ENCODE data around the gene KRT10.

Gene KRT10

DNA sequence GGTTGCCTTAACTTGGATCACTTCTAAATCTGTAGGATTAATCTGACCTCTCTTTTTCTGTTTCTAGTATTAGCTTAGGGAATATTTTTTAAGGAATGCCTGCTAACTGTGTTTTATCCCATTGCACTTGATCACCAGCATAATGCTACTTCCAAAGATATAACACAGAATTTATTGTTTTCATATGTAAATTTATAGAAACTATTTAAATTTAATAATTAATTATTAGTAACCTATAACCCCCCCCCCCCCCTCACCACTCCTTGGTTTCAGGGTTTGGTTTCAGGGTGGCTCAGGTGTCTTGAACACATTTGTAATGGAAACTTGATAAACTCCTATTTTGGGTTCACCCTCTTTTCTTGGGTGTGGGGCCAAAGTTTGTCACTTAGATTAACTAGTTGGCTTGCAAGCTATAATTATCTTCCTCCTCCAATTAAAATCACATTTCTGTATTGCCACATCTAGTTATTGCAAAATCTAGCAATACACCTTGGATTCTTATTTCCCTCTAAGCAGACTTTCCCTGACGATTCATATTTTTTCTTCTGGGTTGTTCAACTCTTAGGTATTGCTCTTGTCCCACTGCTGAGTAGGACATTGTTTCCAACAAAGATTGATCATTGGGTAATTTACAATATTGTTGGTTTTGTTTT, 26.3 kb upstream of the KRT10 start:
- H3K4me3 ChIP-seq: no peak overlapping the region
- no peak for DNase-seq (ENCODE audit: low spot score)
- no peak overlapping the region for H3K27ac ChIP-seq
- TF ChIP-seq, protein P1, sequence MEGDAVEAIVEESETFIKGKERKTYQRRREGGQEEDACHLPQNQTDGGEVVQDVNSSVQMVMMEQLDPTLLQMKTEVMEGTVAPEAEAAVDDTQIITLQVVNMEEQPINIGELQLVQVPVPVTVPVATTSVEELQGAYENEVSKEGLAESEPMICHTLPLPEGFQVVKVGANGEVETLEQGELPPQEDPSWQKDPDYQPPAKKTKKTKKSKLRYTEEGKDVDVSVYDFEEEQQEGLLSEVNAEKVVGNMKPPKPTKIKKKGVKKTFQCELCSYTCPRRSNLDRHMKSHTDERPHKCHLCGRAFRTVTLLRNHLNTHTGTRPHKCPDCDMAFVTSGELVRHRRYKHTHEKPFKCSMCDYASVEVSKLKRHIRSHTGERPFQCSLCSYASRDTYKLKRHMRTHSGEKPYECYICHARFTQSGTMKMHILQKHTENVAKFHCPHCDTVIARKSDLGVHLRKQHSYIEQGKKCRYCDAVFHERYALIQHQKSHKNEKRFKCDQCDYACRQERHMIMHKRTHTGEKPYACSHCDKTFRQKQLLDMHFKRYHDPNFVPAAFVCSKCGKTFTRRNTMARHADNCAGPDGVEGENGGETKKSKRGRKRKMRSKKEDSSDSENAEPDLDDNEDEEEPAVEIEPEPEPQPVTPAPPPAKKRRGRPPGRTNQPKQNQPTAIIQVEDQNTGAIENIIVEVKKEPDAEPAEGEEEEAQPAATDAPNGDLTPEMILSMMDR (IDR thresholded peaks at IDR 0.05): no peak

DNA sequence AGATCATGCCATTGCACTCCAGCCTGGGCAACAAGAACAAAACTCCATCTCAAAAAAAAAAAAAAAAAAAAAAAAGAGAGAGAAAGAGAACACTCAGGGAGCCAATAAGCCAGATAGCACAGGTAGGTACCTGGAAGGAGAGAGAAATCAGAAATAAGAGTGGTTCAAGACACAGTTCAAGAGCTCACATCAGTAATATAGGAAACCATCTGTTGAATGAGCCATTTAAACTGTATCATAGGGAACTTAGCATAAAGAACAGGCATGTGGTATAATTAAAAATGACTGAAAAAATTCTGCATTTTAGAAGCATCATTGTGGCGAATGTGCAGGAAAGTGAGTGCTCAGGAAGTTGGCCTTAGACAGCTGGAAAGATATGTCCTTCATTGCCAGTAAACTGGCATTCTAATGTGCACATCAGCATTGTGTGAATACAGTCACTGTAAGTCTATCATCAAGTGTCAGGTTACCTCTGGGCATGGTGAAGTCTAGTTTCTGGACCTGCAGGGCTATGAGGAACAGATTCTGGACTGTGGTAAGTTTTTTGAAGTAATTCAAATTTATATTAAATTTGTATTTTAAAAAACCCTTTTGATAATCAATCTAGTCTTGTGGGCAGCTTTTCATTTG, 24.2 kb upstream of the KRT10 start:
- no peak for DNase-seq (ENCODE audit: low spot score)
- TF ChIP-seq, protein P1 (IDR thresholded peaks at IDR 0.05): no peak
- Histone ChIP-seq H3K27ac (no peak overlapping the region), H3K4me3 (no peak overlapping the region)

DNA sequence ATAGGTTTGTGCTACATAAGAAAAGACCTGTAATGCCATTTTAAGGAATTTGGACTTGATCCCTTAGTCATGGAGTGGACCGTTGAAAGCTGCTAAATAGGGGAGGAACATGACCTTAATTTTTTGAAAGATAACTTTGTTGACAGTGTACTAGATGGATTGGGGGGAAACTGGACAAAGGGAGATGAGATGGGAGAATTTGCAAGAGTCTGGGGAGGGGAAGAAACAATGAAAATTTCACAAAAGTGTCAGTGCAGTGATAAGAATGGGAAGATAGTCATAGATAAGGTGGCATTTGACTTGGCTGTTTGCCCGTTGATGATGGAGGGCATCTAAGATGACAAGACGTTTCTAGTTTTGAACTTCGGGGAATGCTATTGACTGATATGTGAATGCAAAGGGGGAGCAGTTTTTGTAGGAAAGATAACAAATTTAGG, 22.3 kb upstream of the KRT10 start:
- DNase-seq (ENCODE audit: low spot score): no peak
- TF ChIP-seq, protein P1 (IDR thresholded peaks at IDR 0.05): no peak
- H3K4me3 ChIP-seq: no peak overlapping the region

DNA sequence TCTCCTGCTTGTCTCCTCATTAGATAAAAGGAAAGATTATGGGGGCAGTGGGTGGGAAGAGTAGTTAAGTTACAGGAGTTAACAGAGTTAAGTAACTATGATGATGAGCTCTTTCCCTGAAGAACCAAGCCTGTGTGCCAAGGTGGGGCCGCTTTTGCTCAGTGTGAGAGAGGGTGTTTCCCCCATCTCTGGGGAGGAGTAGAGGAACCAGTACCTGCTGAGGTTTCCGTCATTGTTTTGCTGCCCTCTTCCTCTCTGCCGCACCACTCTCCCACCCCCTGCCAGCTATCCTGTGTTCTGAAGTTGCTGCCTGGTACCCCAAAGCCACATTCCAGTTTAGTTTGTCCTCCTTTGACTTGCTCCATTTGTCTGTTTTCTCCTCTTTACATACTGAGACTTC, 20.8 kb upstream of the KRT10 start:
- Histone ChIP-seq H3K4me3 (no peak overlapping the region), H3K27ac (no peak overlapping the region)
- DNase-seq (ENCODE audit: low spot score): no peak
- TF ChIP-seq, protein P1 (IDR thresholded peaks at IDR 0.05): no peak

More for the DNA sequence above, 22.3 kb upstream of the KRT10 start:
- no peak overlapping the region for H3K27ac ChIP-seq

DNA sequence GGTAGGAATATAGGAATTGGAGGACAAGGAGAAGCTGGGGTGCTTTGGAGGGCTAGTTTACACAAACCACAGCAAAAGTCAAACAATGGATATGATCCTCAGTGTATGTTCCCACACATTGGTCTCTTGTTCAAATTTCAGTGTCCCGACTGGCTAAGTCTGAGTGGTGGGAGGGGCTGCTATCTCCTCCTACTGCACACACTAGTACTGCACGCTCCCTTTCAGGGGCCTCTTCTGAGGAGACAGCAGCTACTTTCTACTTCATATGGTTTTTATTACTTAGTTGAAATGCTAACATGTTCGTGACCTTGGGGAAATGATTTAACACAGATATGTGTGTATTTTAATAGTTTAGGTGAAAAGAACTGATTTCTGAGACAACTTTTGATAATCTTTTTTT, 18.8 kb upstream of the KRT10 start:
- TF ChIP-seq, protein P1 (IDR thresholded peaks at IDR 0.05): no peak
- DNase-seq (ENCODE audit: low spot score): no peak
- Histone ChIP-seq H3K27ac (no peak overlapping the region), H3K4me3 (no peak overlapping the region)

DNA sequence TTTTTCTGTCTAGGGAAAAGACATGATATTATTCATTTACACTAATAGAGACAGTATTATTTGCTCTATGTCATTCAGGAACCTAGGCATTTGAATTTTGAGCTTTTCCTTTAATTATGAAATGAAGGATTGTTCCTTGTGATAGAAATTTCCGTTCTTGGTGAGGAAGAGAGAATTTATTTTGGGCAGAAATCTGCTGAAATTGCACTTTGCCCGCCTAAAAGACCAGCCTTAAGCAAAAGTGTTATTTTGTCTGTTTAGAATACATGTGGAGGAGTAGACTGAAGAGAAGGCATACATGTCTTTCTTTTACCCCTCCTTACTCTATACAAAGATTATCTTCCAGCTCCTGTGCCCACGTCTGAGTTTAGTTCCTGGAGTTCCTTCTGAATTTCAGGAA, 16.8 kb upstream of the KRT10 start:
- no peak overlapping the region for H3K4me3 ChIP-seq
- H3K27ac ChIP-seq: no peak overlapping the region
- no peak for DNase-seq (ENCODE audit: low spot score)
- TF ChIP-seq, protein P1 (IDR thresholded peaks at IDR 0.05): no peak

DNA sequence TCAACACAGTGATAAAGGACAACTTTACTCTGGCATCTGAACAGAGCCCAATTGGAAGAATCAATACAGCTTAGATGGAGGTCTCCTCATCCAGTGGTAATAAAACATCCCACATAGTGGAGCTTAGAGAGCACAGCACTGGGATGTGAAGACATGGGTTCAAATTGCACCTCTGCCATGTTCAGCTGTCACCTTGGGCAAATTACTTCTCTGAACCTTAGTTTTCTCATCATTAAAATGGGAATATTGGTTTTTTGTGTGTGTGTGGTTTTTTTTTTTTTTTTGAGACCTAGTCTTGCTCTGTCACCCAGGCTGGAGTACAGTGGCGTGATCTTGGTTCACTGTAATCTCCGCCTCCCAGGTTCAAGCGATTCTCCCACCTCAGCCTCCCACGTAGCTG, 13.6 kb upstream of the KRT10 start:
- Histone ChIP-seq H3K27ac (no peak overlapping the region), H3K4me3 (no peak overlapping the region)
- TF ChIP-seq, protein P1 (IDR thresholded peaks at IDR 0.05): no peak
- DNase-seq (ENCODE audit: low spot score): no peak
